MM.1S (cell line): ENCODE data around the gene JAKMIP2.
"Not testable (repeated sequence)": the region's sequence is repeated elsewhere in the genome, so short reads cannot be mapped to it uniquely, and the experiment has no call there.

Experiments used
- DNase-seq: peaks from one replicate; pipeline ENCODE4 v3.0.0-alpha.2; 2015
- H2AFZ ChIP-seq: fragments of 300-600 bp; sonication (generic); 2 replicates; pipeline ENCODE4 v1.6.0; 2016; ENCODE audit warnings: antibody characterized with exemption, low read length
- H3F3A ChIP-seq: fragments of 300-600 bp; sonication (generic); 2 replicates; pipeline ENCODE4 v1.6.1; 2016; ENCODE audit warnings: mild to moderate bottlenecking, antibody characterized with exemption, low read length, moderate library complexity, mixed read lengths; ENCODE audit not compliant: insufficient read depth
- H3K27ac ChIP-seq: fragments of 300-600 bp; sonication (generic); 2 replicates; pipeline ENCODE4 v1.5.1; 2016; ENCODE audit warnings: mild to moderate bottlenecking, low read length
- H3K27me3 ChIP-seq: fragments of 300-600 bp; sonication (generic); replicated peaks from 2 replicates; pipeline ENCODE4 v1.6.0; 2016; ENCODE audit warnings: low read length; ENCODE audit not compliant: insufficient read depth
- H3K36me3 ChIP-seq: fragments of 300-600 bp; sonication (generic); replicated peaks from 2 replicates; pipeline ENCODE4 v1.6.1; 2016; ENCODE audit warnings: mild to moderate bottlenecking, low read length, mixed read lengths; ENCODE audit not compliant: insufficient read depth
- H3K4me1 ChIP-seq: fragments of 300-600 bp; sonication (generic); 2 replicates; pipeline ENCODE4 v1.6.1; 2016; ENCODE audit warnings: low read length, mixed read lengths
- H3K4me2 ChIP-seq: fragments of 300-600 bp; sonication (generic); 2 replicates; pipeline ENCODE4 v1.6.0; 2016; ENCODE audit warnings: low read depth, low read length
- H3K4me3 ChIP-seq: fragments of 300-600 bp; sonication (generic); 2 replicates; pipeline ENCODE4 v1.5.1; 2016; ENCODE audit warnings: low read length, mixed read lengths
- H3K79me2 ChIP-seq: fragments of 300-600 bp; sonication (generic); 2 replicates; pipeline ENCODE4 v1.6.1; 2016; ENCODE audit warnings: mixed run types, low read length, mixed read lengths
- H3K9ac ChIP-seq: fragments of 300-600 bp; sonication (generic); 2 replicates; pipeline ENCODE4 v1.6.1; 2016; ENCODE audit warnings: low read length, mixed read lengths
- H3K9me2 ChIP-seq: fragments of 300-600 bp; sonication (generic); replicated peaks from 2 replicates; pipeline ENCODE4 v1.6.1; 2016; ENCODE audit warnings: mild to moderate bottlenecking, low read length, mixed read lengths; ENCODE audit not compliant: insufficient read depth
- H3K9me3 ChIP-seq: fragments of 300-600 bp; sonication (generic); replicated peaks from 2 replicates; pipeline ENCODE4 v1.6.1; 2016; ENCODE audit warnings: mild to moderate bottlenecking, low read length, mixed read lengths; ENCODE audit not compliant: insufficient read depth
- H4K20me1 ChIP-seq: fragments of 300-600 bp; sonication (generic); 2 replicates; pipeline ENCODE4 v1.6.1; 2016; ENCODE audit warnings: mild to moderate bottlenecking, low read length, moderate library complexity, mixed read lengths; ENCODE audit not compliant: insufficient read depth
- EZH2 ChIP-seq: fragments of 300-600 bp; sonication (generic); optimal IDR thresholded peaks from 2 replicates; pipeline ENCODE3; 2017; ENCODE audit warnings: low read depth, mild to moderate bottlenecking, antibody characterized with exemption, low read length, mixed read lengths
- EZH2phosphoT487 ChIP-seq: fragments of 300-600 bp; sonication (generic); IDR thresholded peaks from 2 replicates; pipeline ENCODE4 v1.6.1; 2018; ENCODE audit warnings: antibody characterized with exemption, low read length
- TF ChIP-seq, protein P1 (sequence below): fragments of 300-600 bp; sonication (generic); IDR thresholded peaks from 2 replicates; pipeline ENCODE4 v1.5.1; 2016; ENCODE audit warnings: antibody characterized with exemption, low read length, mixed read lengths

The JAKMIP2 gene

DNA sequence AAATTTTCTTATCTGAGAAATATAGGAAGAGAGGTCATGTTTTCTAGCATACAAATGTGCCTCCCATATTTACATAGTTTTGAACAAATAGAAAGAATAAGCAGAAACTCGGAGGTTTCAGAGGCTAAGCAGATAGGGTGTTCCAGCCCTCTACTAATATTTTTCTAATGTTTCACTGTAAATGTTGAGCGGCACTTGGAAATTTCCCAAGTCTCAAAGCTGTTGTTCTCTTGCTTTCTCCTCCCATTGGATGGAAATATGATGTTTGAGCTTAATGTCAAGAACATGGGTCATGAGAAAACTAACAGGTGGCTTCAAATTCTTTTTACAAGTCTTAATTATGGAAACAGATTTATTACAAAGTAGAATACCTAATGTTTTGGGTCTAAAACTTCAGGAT, 43.8 kb upstream of the JAKMIP2 start:
- Histone ChIP-seq H3K27ac (no peak overlapping the region), H3K4me2 (no peak overlapping the region)

DNA sequence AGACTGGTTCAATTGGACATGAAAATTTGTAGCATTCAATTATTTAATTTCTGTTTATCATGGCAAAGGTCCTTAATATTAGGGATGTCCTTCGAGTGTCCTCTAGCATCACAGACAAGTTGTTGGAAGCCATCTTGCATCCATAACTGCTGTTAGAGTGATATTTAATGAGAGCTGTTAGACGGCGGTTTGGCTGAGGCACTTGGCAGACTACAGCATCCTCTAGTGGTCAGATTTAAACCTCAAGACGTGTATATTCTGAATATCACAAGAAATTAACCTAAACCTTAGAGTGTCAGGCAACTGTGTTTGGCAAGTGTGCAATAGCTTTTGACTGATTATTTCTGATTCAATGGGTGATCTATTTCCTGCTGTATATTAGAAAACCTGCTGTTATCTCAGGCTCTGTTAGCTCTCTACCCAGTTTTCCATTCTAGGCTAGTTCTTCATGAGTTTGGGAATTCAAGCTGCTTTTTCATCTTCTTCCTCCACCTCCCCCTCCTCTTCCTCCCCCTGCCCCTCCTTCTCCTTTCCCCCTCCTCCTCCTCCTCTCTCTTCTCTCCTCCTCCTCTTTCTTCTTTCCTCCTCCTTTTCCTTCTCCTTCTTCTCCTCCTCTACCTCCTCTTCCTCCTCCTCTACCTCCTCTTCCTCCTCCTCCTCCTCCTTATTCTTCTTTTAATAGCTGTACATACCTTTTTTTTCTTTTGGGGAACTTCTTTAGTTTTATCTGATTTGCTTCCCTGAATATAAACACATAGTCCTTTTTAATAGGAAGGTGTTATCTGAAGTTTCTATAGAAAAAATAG, 40.4 kb upstream of the JAKMIP2 start:
- Histone ChIP-seq H2AFZ (peak overlapping the region; percentile 63), H3K4me3 (no peak overlapping the region), H3K27me3 (no peaks in the 10 kb centered on the region), H3K27ac (no peak overlapping the region), H3K36me3 (no peaks in the 10 kb centered on the region), H3F3A (no peaks in the 10 kb centered on the region), H3K4me2 (no peak overlapping the region), H3K9ac (no peak overlapping the region), H4K20me1 (no peaks in the 10 kb centered on the region), H3K9me2 (no peaks in the 10 kb centered on the region), H3K79me2 (no peaks in the 10 kb centered on the region), H3K4me1 (no peaks in the 10 kb centered on the region), H3K9me3 (no peaks in the 10 kb centered on the region)
- no peak for TF ChIP-seq EZH2phosphoT487
- TF ChIP-seq EZH2: no peak
- TF ChIP-seq, protein P1, sequence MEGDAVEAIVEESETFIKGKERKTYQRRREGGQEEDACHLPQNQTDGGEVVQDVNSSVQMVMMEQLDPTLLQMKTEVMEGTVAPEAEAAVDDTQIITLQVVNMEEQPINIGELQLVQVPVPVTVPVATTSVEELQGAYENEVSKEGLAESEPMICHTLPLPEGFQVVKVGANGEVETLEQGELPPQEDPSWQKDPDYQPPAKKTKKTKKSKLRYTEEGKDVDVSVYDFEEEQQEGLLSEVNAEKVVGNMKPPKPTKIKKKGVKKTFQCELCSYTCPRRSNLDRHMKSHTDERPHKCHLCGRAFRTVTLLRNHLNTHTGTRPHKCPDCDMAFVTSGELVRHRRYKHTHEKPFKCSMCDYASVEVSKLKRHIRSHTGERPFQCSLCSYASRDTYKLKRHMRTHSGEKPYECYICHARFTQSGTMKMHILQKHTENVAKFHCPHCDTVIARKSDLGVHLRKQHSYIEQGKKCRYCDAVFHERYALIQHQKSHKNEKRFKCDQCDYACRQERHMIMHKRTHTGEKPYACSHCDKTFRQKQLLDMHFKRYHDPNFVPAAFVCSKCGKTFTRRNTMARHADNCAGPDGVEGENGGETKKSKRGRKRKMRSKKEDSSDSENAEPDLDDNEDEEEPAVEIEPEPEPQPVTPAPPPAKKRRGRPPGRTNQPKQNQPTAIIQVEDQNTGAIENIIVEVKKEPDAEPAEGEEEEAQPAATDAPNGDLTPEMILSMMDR: peak; percentile 96
- DNase-seq: peak; percentile 82

More for the DNA sequence above, 43.8 kb upstream of the JAKMIP2 start:
- Histone ChIP-seq H3F3A (no peaks in the 10 kb centered on the region), H3K4me3 (no peak overlapping the region), H3K9me3 (no peaks in the 10 kb centered on the region), H4K20me1 (no peaks in the 10 kb centered on the region), H2AFZ (no peak overlapping the region), H3K4me1 (no peaks in the 10 kb centered on the region), H3K27me3 (no peaks in the 10 kb centered on the region), H3K9me2 (no peaks in the 10 kb centered on the region), H3K79me2 (no peaks in the 10 kb centered on the region), H3K36me3 (no peaks in the 10 kb centered on the region), H3K9ac (no peak overlapping the region)
- no peak for DNase-seq
- TF ChIP-seq, protein P1: no peak
- TF ChIP-seq EZH2: no peak
- TF ChIP-seq EZH2phosphoT487: no peak

DNA sequence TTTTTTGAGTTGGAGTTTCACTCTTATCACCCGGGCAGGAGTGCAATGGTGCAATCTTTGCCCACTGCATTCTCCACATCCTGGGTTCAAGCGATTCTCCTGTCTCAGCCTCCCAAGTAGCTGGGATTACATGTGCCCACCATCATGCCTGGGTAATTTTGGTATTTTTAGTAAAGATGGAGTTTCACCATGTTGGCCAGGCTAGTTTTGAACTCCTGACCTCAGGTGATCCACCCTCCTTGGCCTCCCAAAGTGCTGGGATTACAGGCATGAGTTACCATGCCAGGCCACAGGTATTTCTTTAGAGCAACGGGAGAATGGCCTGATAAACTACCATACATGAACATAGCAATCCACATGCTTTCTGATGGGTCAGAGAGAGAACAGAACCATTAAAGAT, 39.7 kb upstream of the JAKMIP2 start:
- H3K9me2 ChIP-seq, H3F3A ChIP-seq, H4K20me1 ChIP-seq, H3K36me3 ChIP-seq, H3K27me3 ChIP-seq, H3K9ac ChIP-seq, H3K4me3 ChIP-seq, H3K4me1 ChIP-seq, H3K9me3 ChIP-seq, H3K4me2 ChIP-seq, H3K79me2 ChIP-seq, DNase-seq, H3K27ac ChIP-seq: not testable (repeated sequence)
- H2AFZ ChIP-seq: peak overlapping the region; percentile 63

DNA sequence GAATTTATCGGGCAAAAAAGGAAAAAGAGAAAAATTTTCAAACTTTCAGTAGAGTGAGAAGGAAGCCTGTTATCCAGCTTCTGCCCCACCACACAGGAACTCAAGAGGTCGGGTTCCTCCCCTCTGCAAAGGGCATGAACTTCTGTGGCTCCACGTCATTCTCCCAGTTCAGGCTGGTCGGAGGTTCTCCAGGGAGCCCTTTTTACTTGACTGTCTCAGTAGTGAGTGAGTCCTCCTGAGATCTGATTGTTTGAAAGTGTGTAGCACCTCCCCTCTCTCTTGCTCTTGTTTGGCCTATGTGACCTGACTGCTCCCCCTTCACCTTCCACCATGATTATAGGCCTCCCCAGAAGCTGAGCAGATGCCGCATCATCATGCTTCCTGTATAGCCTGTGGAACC, 39.2 kb upstream of the JAKMIP2 start:
- Histone ChIP-seq H3K4me3 (no peak overlapping the region), H3K27ac (no peak overlapping the region), H4K20me1 (no peaks in the 10 kb centered on the region), H3K9me2 (no peaks in the 10 kb centered on the region), H2AFZ (no peak overlapping the region), H3K36me3 (no peaks in the 10 kb centered on the region), H3K27me3 (no peaks in the 10 kb centered on the region), H3K4me2 (no peak overlapping the region), H3K79me2 (no peaks in the 10 kb centered on the region), H3F3A (no peaks in the 10 kb centered on the region), H3K9ac (no peak overlapping the region), H3K4me1 (no peaks in the 10 kb centered on the region), H3K9me3 (no peaks in the 10 kb centered on the region)
- TF ChIP-seq EZH2phosphoT487 (no peak), EZH2 (no peak)
- TF ChIP-seq, protein P1: no peak
- DNase-seq: no peak
